ENCODE data around the gene LEMD2.

The LEMD2 gene

DNA sequence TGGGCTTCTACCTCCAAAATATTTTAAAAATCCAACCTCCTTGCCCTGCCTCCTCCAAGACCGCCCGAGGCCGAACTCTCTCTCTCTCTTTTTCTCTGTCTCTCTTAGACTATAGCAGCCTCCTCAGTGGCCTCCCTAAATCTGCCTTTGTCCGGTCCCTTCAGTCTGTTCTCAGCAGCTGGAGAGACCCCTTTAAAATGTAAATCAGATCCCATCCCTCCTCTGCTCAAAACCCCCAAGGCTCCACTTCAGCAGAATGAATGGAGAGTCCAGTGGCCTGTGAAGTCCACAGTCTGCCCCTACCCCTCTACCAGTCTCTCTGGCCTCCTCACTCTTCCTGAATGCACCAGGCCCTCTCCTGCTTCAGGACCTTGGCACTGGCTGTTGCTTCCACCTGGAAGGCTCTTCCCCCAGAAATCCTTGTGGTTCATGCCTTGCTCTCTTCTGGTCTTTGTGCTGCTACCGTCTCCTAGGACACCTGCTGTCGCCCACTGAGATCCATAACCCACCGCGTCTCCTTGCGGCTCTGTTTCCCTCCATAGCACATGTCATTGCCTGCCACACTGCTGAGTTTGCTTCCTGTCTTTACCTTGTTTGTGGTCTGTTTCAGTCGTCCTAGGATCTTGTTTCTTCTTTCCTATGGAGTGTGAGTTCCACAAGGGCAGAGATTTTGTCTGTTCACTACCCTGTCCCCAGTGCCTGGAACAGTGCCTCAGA lies 8.9 kb upstream of the LEMD2 start:
- H3K9me3 ChIP-seq (ENCODE audit: low read length): no peaks in the 10 kb centered on the region
- no peak overlapping the region for H3K4me3 ChIP-seq (ENCODE audit: low read length)
- peaks cover 19% of the 10 kb centered on the region for H3K4me1 ChIP-seq (ENCODE audit: insufficient read depth, low read length)
- H3K27me3 ChIP-seq (ENCODE audit: insufficient read depth, low read length): no peaks in the 10 kb centered on the region
- no peak overlapping the region for H2AFZ ChIP-seq (ENCODE audit: low read depth, low read length)
- no peaks in the 10 kb centered on the region for H3K36me3 ChIP-seq (ENCODE audit: insufficient read depth, low read length)

GRCh38 chr6:33794910-33795623 lies 6.1 kb upstream of the LEMD2 start:
- Histone ChIP-seq H3K9me3 (ENCODE audit: low read length) (no peaks in the 10 kb centered on the region), H2AFZ (ENCODE audit: low read depth, low read length) (no peak overlapping the region), H3K4me3 (ENCODE audit: low read length) (no peak overlapping the region), H3K4me1 (ENCODE audit: insufficient read depth, low read length) (peaks cover 17% of the 10 kb centered on the region), H3K36me3 (ENCODE audit: insufficient read depth, low read length) (no peaks in the 10 kb centered on the region), H3K27me3 (ENCODE audit: insufficient read depth, low read length) (no peaks in the 10 kb centered on the region)

- Histone ChIP-seq H3K4me1 (ENCODE audit: insufficient read depth, low read length) (peaks cover 21% of the 10 kb centered on the region), H3K4me3 (ENCODE audit: low read length) (no peak overlapping the region), H3K27me3 (ENCODE audit: insufficient read depth, low read length) (no peaks in the 10 kb centered on the region), H3K36me3 (ENCODE audit: insufficient read depth, low read length) (no peaks in the 10 kb centered on the region), H2AFZ (ENCODE audit: low read depth, low read length) (no peak overlapping the region), H3K9me3 (ENCODE audit: low read length) (no peaks in the 10 kb centered on the region)
Observed at GRCh38 chr6:33792981-33793380, 4.1 kb upstream of the LEMD2 start.

DNA sequence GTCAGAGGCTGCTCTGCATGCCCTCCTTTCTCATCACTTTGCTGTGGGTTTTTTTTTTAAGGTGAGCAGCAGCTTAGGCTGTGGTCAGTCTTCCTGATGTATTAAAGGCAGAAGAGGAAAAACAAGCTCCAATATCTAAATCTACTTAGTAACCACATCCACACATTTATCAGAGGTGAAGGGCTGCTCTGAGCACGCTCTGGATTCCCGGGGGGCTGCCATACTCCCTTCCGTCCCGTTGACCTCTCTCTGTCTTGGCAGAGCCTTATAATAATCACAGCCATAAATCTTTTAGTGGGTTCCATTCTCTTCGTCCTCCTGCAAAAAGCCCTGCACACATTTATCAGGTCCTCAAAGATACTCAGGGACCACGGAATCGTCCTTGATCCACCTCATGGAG lies 2.7 kb upstream of the LEMD2 start:
- peaks cover 2% of the 10 kb centered on the region for H3K36me3 ChIP-seq (ENCODE audit: insufficient read depth, low read length)
- no peaks in the 10 kb centered on the region for H3K9me3 ChIP-seq (ENCODE audit: low read length)
- H3K27me3 ChIP-seq (ENCODE audit: insufficient read depth, low read length): no peaks in the 10 kb centered on the region
- H3K4me1 ChIP-seq (ENCODE audit: insufficient read depth, low read length): peaks cover 23% of the 10 kb centered on the region
- H2AFZ ChIP-seq (ENCODE audit: low read depth, low read length): no peak overlapping the region
- H3K4me3 ChIP-seq (ENCODE audit: low read length): no peak overlapping the region

GRCh38 chr6:33790910-33791309 lies 2.0 kb upstream of the LEMD2 start:
- no peak overlapping the region for H3K4me3 ChIP-seq (ENCODE audit: low read length)
- H2AFZ ChIP-seq (ENCODE audit: low read depth, low read length): no peak overlapping the region
- H3K36me3 ChIP-seq (ENCODE audit: insufficient read depth, low read length): peaks cover 8% of the 10 kb centered on the region
- H3K4me1 ChIP-seq (ENCODE audit: insufficient read depth, low read length): peaks cover 24% of the 10 kb centered on the region
- no peaks in the 10 kb centered on the region for H3K9me3 ChIP-seq (ENCODE audit: low read length)
- H3K27me3 ChIP-seq (ENCODE audit: insufficient read depth, low read length): no peaks in the 10 kb centered on the region

DNA sequence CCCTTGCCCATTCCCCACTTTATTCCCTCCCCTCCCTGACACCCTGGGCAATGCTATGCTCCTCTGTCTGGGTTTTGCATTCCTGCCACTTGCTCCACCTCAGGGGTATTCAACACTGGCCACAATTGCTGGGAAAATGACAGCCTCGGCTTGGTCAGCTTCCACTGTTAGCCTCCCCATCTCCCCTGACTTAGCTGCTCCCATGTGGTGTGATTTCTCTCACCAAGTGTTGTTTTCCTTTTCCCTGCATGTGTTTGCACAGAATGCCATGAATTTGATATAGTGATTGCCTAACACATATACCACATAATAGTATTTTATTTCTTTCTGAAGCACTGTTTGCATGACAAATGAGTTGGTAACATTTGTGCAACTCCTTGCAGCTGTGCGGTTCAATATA lies 1.4 kb upstream of the LEMD2 start:
- H3K9me3 ChIP-seq (ENCODE audit: low read length): no peaks in the 10 kb centered on the region
- H3K4me3 ChIP-seq (ENCODE audit: low read length): no peak overlapping the region
- no peaks in the 10 kb centered on the region for H3K27me3 ChIP-seq (ENCODE audit: insufficient read depth, low read length)
- H2AFZ ChIP-seq (ENCODE audit: low read depth, low read length): no peak overlapping the region
- H3K36me3 ChIP-seq (ENCODE audit: insufficient read depth, low read length): peaks cover 8% of the 10 kb centered on the region
- peaks cover 24% of the 10 kb centered on the region for H3K4me1 ChIP-seq (ENCODE audit: insufficient read depth, low read length)

- Histone ChIP-seq H2AFZ (ENCODE audit: low read depth, low read length) (peak overlapping the region; percentile 79), H3K27me3 (ENCODE audit: insufficient read depth, low read length) (no peaks in the 10 kb centered on the region), H3K36me3 (ENCODE audit: insufficient read depth, low read length) (peaks cover 15% of the 10 kb centered on the region), H3K4me3 (ENCODE audit: low read length) (peak overlapping the region; percentile 79), H3K4me1 (ENCODE audit: insufficient read depth, low read length) (peaks cover 24% of the 10 kb centered on the region), H3K9me3 (ENCODE audit: low read length) (no peaks in the 10 kb centered on the region)
Observed at GRCh38 chr6:33789550-33789895, 593 bp upstream of the LEMD2 start.

GRCh38 chr6:33787954-33788693 lies 806 bp downstream of the LEMD2 start:
- Histone ChIP-seq H3K27me3 (ENCODE audit: insufficient read depth, low read length) (no peaks in the 10 kb centered on the region), H3K4me3 (ENCODE audit: low read length) (peak overlapping the region; percentile 79), H3K36me3 (ENCODE audit: insufficient read depth, low read length) (peaks cover 28% of the 10 kb centered on the region), H2AFZ (ENCODE audit: low read depth, low read length) (peak overlapping the region; percentile 24), H3K4me1 (ENCODE audit: insufficient read depth, low read length) (peaks cover 24% of the 10 kb centered on the region), H3K9me3 (ENCODE audit: low read length) (no peaks in the 10 kb centered on the region)

DNA sequence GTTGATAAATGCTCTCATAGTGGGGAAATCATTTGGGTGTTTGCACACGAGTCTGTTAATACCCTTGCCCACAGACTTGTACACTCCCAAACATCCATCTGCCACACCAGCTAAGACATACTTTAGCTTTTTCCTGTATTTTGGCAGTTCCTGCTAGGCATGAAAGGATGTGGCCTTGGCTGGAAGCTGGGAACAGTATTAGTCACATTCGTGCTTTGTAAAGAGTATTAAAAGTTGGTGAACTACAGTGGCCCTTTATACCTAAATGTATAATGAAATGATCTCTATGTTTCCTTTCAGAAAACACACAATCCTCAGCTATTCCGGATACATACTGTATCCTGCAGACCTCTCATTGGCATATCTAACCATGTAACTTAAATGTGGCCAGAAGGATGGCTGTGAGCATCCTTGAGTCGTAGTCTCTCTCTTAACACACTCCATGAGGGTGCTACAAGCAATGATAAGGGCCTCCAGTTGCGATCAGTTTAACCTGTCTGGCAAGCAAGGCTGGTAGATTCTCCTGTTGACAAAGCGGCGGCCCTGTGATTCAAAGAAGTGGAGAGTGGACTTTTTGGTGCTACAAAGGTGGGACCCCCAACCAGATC lies 1.5 kb downstream of the LEMD2 start:
- Histone ChIP-seq H3K4me3 (ENCODE audit: low read length) (peak overlapping the region; percentile 79), H3K36me3 (ENCODE audit: insufficient read depth, low read length) (peaks cover 29% of the 10 kb centered on the region), H2AFZ (ENCODE audit: low read depth, low read length) (no peak overlapping the region), H3K27me3 (ENCODE audit: insufficient read depth, low read length) (no peaks in the 10 kb centered on the region), H3K9me3 (ENCODE audit: low read length) (no peaks in the 10 kb centered on the region), H3K4me1 (ENCODE audit: insufficient read depth, low read length) (peaks cover 28% of the 10 kb centered on the region)

GRCh38 chr6:33786736-33787135 lies 2.2 kb downstream of the LEMD2 start:
- peaks cover 29% of the 10 kb centered on the region for H3K36me3 ChIP-seq (ENCODE audit: insufficient read depth, low read length)
- no peaks in the 10 kb centered on the region for H3K9me3 ChIP-seq (ENCODE audit: low read length)
- no peaks in the 10 kb centered on the region for H3K27me3 ChIP-seq (ENCODE audit: insufficient read depth, low read length)
- H3K4me3 ChIP-seq (ENCODE audit: low read length): no peak overlapping the region
- peaks cover 35% of the 10 kb centered on the region for H3K4me1 ChIP-seq (ENCODE audit: insufficient read depth, low read length)
- H2AFZ ChIP-seq (ENCODE audit: low read depth, low read length): no peak overlapping the region

- H3K4me3 ChIP-seq (ENCODE audit: low read length): no peak overlapping the region
- H2AFZ ChIP-seq (ENCODE audit: low read depth, low read length): no peak overlapping the region
- peaks cover 29% of the 10 kb centered on the region for H3K36me3 ChIP-seq (ENCODE audit: insufficient read depth, low read length)
- no peaks in the 10 kb centered on the region for H3K27me3 ChIP-seq (ENCODE audit: insufficient read depth, low read length)
- peaks cover 41% of the 10 kb centered on the region for H3K4me1 ChIP-seq (ENCODE audit: insufficient read depth, low read length)
- H3K9me3 ChIP-seq (ENCODE audit: low read length): no peaks in the 10 kb centered on the region
Observed at GRCh38 chr6:33785778-33786177, 3.2 kb downstream of the LEMD2 start.

DNA sequence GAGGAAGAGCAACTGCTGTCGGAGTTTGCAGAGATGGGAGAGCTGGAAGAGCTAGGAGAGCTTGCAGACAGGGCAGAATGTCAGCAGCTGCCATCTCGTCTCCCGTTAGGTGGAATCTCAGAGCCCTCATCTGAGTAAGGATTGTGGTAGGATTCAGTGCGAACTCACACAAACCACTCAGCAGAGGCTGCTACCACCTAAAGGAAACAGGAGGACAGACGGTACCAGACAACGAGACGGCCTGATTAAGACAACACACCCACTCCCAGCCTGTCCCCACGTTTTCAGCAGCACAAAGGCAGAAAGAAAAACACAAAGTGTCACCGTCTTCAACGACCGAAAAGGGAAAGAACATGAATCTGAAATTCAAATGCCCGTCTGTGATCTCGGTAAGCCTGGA lies 4.1 kb downstream of the LEMD2 start:
- Histone ChIP-seq H3K4me1 (ENCODE audit: insufficient read depth, low read length) (peaks cover 49% of the 10 kb centered on the region), H2AFZ (ENCODE audit: low read depth, low read length) (no peak overlapping the region), H3K9me3 (ENCODE audit: low read length) (no peaks in the 10 kb centered on the region), H3K4me3 (ENCODE audit: low read length) (no peak overlapping the region), H3K36me3 (ENCODE audit: insufficient read depth, low read length) (peaks cover 37% of the 10 kb centered on the region), H3K27me3 (ENCODE audit: insufficient read depth, low read length) (no peaks in the 10 kb centered on the region)

All from neuron (in vitro differentiated cells).